CD14-positive monocyte (primary cell): ENCODE data around the gene KCNQ1. TPM values are rescaled to one million over a fixed set of nuclear protein-coding genes. Genes with fewer than 3 reads are reported as not detected.

Source experiments
- DNase-seq, 3 donors: peaks; one replicate each; pipeline ENCODE4 v3.0.0-alpha.2; 2011 to 2022
- H2AFZ ChIP-seq: 2 replicates; pipeline ENCODE4 v1.6.0; 2012; ENCODE audit warnings: mild to moderate bottlenecking, low read depth, low read length, inconsistent platforms; ENCODE audit not compliant: insufficient read depth, poor library complexity, severe bottlenecking
- H3K27ac ChIP-seq, 2 donors: 1 replicate in 1 of 2; 2 replicates in 1 of 2; pipeline ENCODE4 v1.5.1; 2012 to 2013; ENCODE audit warnings: low read length in 2 of 2, control low read depth in 1 of 2, inconsistent platforms in 1 of 2, low read depth in 1 of 2, mild to moderate bottlenecking in 1 of 2
- H3K27me3 ChIP-seq, 2 donors: one replicate each; pipeline versions ENCODE4 v1.6.0 to v1.6.1; 2011 to 2013; ENCODE audit warnings: low read length in 2 of 2; ENCODE audit not compliant: control insufficient read depth in 2 of 2, insufficient read depth in 2 of 2
- H3K36me3 ChIP-seq, 2 donors: replicated peaks in 1 of 2; 1 replicate in 1 of 2; 2 replicates in 1 of 2; pipeline versions ENCODE4 v1.5.1 to v1.6.1; 2012 to 2013; ENCODE audit warnings: low read length in 2 of 2, control low read depth in 1 of 2, inconsistent platforms in 1 of 2, mild to moderate bottlenecking in 1 of 2; ENCODE audit not compliant: insufficient read depth in 2 of 2, control insufficient read depth in 1 of 2
- H3K4me1 ChIP-seq, 2 donors: 1 replicate in 1 of 2; 2 replicates in 1 of 2; pipeline versions ENCODE4 v1.5.1 to v1.6.1; 2012 to 2013; ENCODE audit warnings: low read length in 2 of 2, control low read depth in 1 of 2, inconsistent platforms in 1 of 2, mild to moderate bottlenecking in 1 of 2, moderate library complexity in 1 of 2; ENCODE audit not compliant: insufficient read depth in 2 of 2, control insufficient read depth in 1 of 2
- H3K4me2 ChIP-seq: replicated peaks from 2 replicates; pipeline ENCODE3; 2012; ENCODE audit warnings: low read length, moderate library complexity, mild to moderate bottlenecking; ENCODE audit not compliant: poor library complexity, severe bottlenecking; ENCODE audit errors: extremely low read depth
- H3K4me3 ChIP-seq, 3 experiments: fragments of 200-600 bp in 1 of 3; sonication (generic) in 1 of 3; replicated peaks in 1 of 3; 1 replicate in 2 of 3; 2 replicates in 1 of 3; pipeline ENCODE4 v1.5.1; 2011 to 2013; ENCODE audit warnings: low read length in 3 of 3, mild to moderate bottlenecking in 3 of 3, control low read depth in 2 of 3, low read depth in 2 of 3, inconsistent platforms in 1 of 3, moderate library complexity in 1 of 3
- H3K79me2 ChIP-seq: 2 replicates; pipeline ENCODE4 v1.6.0; 2012; ENCODE audit warnings: mild to moderate bottlenecking, control low read depth, inconsistent platforms, low read length, moderate library complexity; ENCODE audit not compliant: insufficient read depth
- H3K9ac ChIP-seq: 2 replicates; pipeline ENCODE4 v1.6.0; 2017; ENCODE audit warnings: low read length, mild to moderate bottlenecking; ENCODE audit not compliant: insufficient read depth, poor library complexity, severe bottlenecking
- H3K9me3 ChIP-seq, 2 donors: replicated peaks in 1 of 2; 1 replicate in 1 of 2; 2 replicates in 1 of 2; pipeline versions ENCODE4 v1.5.1 to v1.6.1; 2012 to 2013; ENCODE audit warnings: low read length in 2 of 2, control low read depth in 1 of 2; ENCODE audit not compliant: control insufficient read depth in 1 of 2, insufficient read depth in 1 of 2
- H4K20me1 ChIP-seq: 2 replicates; pipeline ENCODE4 v1.6.0; 2012; ENCODE audit warnings: mild to moderate bottlenecking, low read length, control low read depth, moderate library complexity; ENCODE audit not compliant: insufficient read depth
- H3K27ac Mint-ChIP-seq, 7 donors: one replicate each; pipeline ENCODE4 v1.8.0; 2020; ENCODE audit warnings: mild to moderate bottlenecking in 7 of 7, mixed read lengths in 7 of 7, moderate library complexity in 6 of 7, inconsistent platforms in 2 of 7
- H3K27me3 Mint-ChIP-seq, 3 donors: one replicate each; pipeline ENCODE4 v1.8.0; 2021 to 2022; ENCODE audit warnings: low read depth in 3 of 3, mild to moderate bottlenecking in 3 of 3, mixed read lengths in 3 of 3, moderate library complexity in 3 of 3, inconsistent platforms in 1 of 3
- H3K36me3 Mint-ChIP-seq, 2 donors: one replicate each; pipeline ENCODE4 v1.8.0; 2020; ENCODE audit warnings: mixed read lengths in 2 of 2, inconsistent platforms in 1 of 2, mild to moderate bottlenecking in 1 of 2
- H3K4me1 Mint-ChIP-seq: one replicate; pipeline ENCODE4 v1.8.0; 2020; ENCODE audit warnings: mild to moderate bottlenecking, mixed read lengths
- H3K4me3 Mint-ChIP-seq, 2 donors: one replicate each; pipeline ENCODE4 v1.8.0; 2020; ENCODE audit warnings: mild to moderate bottlenecking in 2 of 2, mixed read lengths in 2 of 2, moderate library complexity in 1 of 2
- H3K9me3 Mint-ChIP-seq, 7 donors: one replicate each; pipeline ENCODE4 v1.8.0; 2020 to 2022; ENCODE audit warnings: mixed read lengths in 7 of 7, mild to moderate bottlenecking in 6 of 7, moderate library complexity in 6 of 7, inconsistent platforms in 2 of 7
- WGBS: methylation state at CpG from one replicate; pipeline ENCODE4 v1.1.5; 2013; ENCODE audit warnings: missing lambda C conversion rate; ENCODE audit not compliant: insufficient coverage; 5-methylcytosine and 5-hydroxymethylcytosine counted together
- intact Hi-C, 2 donors: fragments of 100-400 bp; cut with micrococcal nuclease; formaldehyde crosslinking; loops; one replicate each; pipeline versions ENCODE4 v1.15.0 to v1.15.1; 2023
- polyA plus RNA-seq, 3 donors: library from polyadenylated mRNA; depleted of rRNA in 1 of 3; unstranded in 2 of 3; stranded (reverse) in 1 of 3; fragments of 300-500 nt in 2 of 3; fragments of >200 nt in 1 of 3; fragmentation: Illumina TruSeq in 2 of 3; gene quantifications; 1 replicate in 2 of 3; 2 replicates in 1 of 3; pipeline ENCODE4 v1.2.3, GENCODE V29; 2012 to 2021
- TF ChIP-seq, protein P1 (sequence below): fragments of 200-600 bp; IDR thresholded peaks from one replicate; pipeline ENCODE4 v1.8.0; 2022; ENCODE audit warnings: antibody characterized with exemption, mild to moderate bottlenecking

Gene KCNQ1
- polyA plus RNA-seq, 3 donors: 14.9 to 31.8 (median 21.6) TPM

DNA sequence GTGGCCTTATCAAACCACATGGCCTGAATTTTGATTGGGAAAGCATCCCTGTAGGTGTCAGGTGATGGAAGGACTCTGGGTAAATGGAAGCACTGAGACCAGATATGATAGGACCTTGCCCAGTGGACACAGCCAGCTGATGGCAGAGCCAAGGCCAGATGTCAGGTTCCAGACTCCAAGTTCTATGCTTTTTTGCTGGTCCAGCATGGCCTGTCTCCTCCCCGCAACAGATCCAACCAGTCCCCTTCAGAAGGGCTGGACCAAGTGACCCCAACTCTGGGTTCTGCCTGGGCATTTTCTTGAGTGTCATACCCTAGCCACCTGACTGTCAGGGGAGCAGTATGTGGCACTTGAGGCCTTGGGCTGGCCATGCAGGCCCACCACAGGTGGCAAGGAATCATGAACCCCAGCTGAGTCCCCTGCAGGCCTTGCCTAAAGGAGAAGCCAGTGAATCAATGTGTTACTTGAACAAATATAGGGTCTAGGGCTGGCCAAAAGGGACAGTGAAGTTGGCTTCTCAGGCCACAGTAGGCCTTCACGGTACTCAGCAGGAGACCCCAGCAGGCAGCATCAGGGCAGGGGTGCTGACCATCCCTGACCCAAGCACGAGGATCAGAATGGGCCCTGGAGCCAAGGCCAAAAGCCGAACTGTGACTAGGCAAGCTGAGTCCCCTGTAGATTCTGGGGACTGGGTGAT, 227.9 kb downstream of the KCNQ1 start:
- Mint-ChIP-seq H3K4me3 (no peak overlapping the region), H3K27ac (no peak overlapping the region), H3K36me3 (peaks cover 43 to 69% of the 10 kb centered on the region in 2 donors), H3K27me3 (peaks cover 0 to 3% (median 0%) of the 10 kb centered on the region in 3 donors), H3K4me1 (peaks cover 22% of the 10 kb centered on the region), H3K9me3 (no peaks in the 10 kb centered on the region)
- Histone ChIP-seq H2AFZ (no peak overlapping the region), H3K79me2 (no peaks in the 10 kb centered on the region), H3K4me3 (no peak overlapping the region), H4K20me1 (peaks cover 90% of the 10 kb centered on the region), H3K4me2 (no peak overlapping the region), H3K9ac (no peak overlapping the region), H3K4me1 (peaks cover 17 to 19% of the 10 kb centered on the region in 2 donors), H3K27ac (no peak overlapping the region), H3K9me3 (no peaks in the 10 kb centered on the region), H3K36me3 (peaks cover 12 to 42% of the 10 kb centered on the region in 2 donors), H3K27me3 (no peaks in the 10 kb centered on the region)
- TF ChIP-seq, protein P1, sequence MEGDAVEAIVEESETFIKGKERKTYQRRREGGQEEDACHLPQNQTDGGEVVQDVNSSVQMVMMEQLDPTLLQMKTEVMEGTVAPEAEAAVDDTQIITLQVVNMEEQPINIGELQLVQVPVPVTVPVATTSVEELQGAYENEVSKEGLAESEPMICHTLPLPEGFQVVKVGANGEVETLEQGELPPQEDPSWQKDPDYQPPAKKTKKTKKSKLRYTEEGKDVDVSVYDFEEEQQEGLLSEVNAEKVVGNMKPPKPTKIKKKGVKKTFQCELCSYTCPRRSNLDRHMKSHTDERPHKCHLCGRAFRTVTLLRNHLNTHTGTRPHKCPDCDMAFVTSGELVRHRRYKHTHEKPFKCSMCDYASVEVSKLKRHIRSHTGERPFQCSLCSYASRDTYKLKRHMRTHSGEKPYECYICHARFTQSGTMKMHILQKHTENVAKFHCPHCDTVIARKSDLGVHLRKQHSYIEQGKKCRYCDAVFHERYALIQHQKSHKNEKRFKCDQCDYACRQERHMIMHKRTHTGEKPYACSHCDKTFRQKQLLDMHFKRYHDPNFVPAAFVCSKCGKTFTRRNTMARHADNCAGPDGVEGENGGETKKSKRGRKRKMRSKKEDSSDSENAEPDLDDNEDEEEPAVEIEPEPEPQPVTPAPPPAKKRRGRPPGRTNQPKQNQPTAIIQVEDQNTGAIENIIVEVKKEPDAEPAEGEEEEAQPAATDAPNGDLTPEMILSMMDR: no peak
- intact Hi-C loops: loop anchor here in 1 of 2 donors (5.0 kb wide), 1 partner anchor 405 kb away; no protein-coding TSS in a partner anchor
- WGBS: 100% methylated on average over 3 of the region's 4 CpGs
- DNase-seq: no peak

DNA sequence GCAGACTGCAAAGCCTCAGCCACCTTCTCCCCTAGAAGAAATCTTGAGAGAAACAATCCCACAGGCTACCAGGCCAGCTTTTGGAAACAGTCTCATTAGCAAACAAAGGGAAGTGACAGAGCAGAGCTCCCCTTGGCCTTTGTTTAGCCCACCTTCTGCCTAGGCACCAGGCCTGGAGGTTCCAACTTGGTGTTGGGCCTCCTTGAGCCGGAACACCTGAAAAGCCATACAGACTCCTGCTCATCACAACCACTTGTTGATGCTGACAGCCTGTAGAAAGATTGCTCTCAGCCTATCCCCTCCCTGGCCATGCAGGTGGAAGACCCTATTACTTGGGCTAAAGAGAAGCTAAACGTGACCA, 228.4 kb downstream of the KCNQ1 start:
- no peak overlapping the region for H3K4me2 ChIP-seq
- no peaks in the 10 kb centered on the region for H3K79me2 ChIP-seq
- peaks cover 10 to 36% of the 10 kb centered on the region in 2 donors for H3K36me3 ChIP-seq
- peaks cover 86% of the 10 kb centered on the region for H4K20me1 ChIP-seq
- TF ChIP-seq, protein P1: no peak
- H3K4me3 Mint-ChIP-seq: no peak overlapping the region
- DNase-seq: no peak
- peaks cover 23% of the 10 kb centered on the region for H3K4me1 Mint-ChIP-seq
- H3K9me3 ChIP-seq: no peaks in the 10 kb centered on the region
- intact Hi-C loops: loop anchor here in 1 of 2 donors (5.0 kb wide), 1 partner anchor 404 kb away; no protein-coding TSS in a partner anchor
- H2AFZ ChIP-seq: no peak overlapping the region
- no peaks in the 10 kb centered on the region for H3K9me3 Mint-ChIP-seq
- peaks cover 18 to 20% of the 10 kb centered on the region in 2 donors for H3K4me1 ChIP-seq
- WGBS: 100% methylated on average over 1 of the region's 2 CpGs
- no peak overlapping the region for H3K27ac ChIP-seq
- no peak overlapping the region for H3K9ac ChIP-seq
- no peak overlapping the region for H3K27ac Mint-ChIP-seq
- no peaks in the 10 kb centered on the region for H3K27me3 ChIP-seq
- H3K4me3 ChIP-seq: no peak overlapping the region
- peaks cover 41 to 68% of the 10 kb centered on the region in 2 donors for H3K36me3 Mint-ChIP-seq
- H3K27me3 Mint-ChIP-seq: peaks cover 0 to 3% (median 0%) of the 10 kb centered on the region in 3 donors
